HCT116 (cell line): ENCODE measurements around the gene CLIC6. TPM values are rescaled to one million over a fixed set of nuclear protein-coding genes. Genes with fewer than 3 reads are reported as not detected.

Source experiments
- ATAC-seq: fragments of 200-7000 bp; cut with Tn5 transposase; 2 replicates; pipeline ENCODE4 v1.9.1; 2020; ENCODE audit warnings: mild to moderate bottlenecking, moderate library complexity
- BruUV-seq: library from RNA; stranded (reverse); fragments of 400-500 nt; replicated peaks from 2 replicates; lab custom pipeline; 2021; lab: Mats Ljungman, UMichigan
- CTCF ChIA-PET: fragments of 300-600 bp; sonication (Branson Sonifier 250); formaldehyde crosslinking; loops from one replicate; lab custom pipeline; 2021; ENCODE audit warnings: antibody characterized with exemption; lab: Charles Lee
- POLR2A ChIA-PET: fragments of 300-600, 350-600 bp; sonication (Branson Sonifier 250); formaldehyde crosslinking; loops from one replicate; lab custom pipeline; 2021; ENCODE audit warnings: antibody characterized with exemption; lab: Charles Lee
- RAD21 ChIA-PET, 2 experiments: fragments of 300-600 bp; sonication (Branson Sonifier 250); formaldehyde crosslinking; loops; one replicate each; lab custom pipeline; 2023; ENCODE audit warnings: low total read pairs in 2 of 2; ENCODE audit not compliant: uncharacterized antibody in 2 of 2, unreplicated experiment in 2 of 2, low non-redundant PET in 1 of 2; lab: Charles Lee
- DNase-seq: peaks from one replicate; pipeline ENCODE4 v3.0.0-alpha.2; 2010; ENCODE audit warnings: low read depth, low spot score
- H2AFZ ChIP-seq: fragments of 200-600 bp; shearing (Covaris generic), sonication (generic); 2 replicates; pipeline ENCODE4 v1.6.1; 2017; ENCODE audit warnings: low read depth, mixed run types, mixed read lengths, antibody characterized with exemption, low read length; ENCODE audit not compliant: poor library complexity, severe bottlenecking
- H3K27ac ChIP-seq: 2 replicates; pipeline ENCODE4 v1.5.1; 2012; ENCODE audit warnings: low read depth, low read length
- H3K27me3 ChIP-seq: fragments of 200-600 bp; sonication (generic); 2 replicates; pipeline ENCODE4 v1.6.1; 2016; ENCODE audit warnings: mixed run types, low read length, mixed read lengths; ENCODE audit not compliant: insufficient read depth
- H3K36me3 ChIP-seq, 2 experiments: fragments of 200-500 bp in 1 of 2; fragments of 200-600 bp in 1 of 2; sonication (Bioruptor generic) in 1 of 2; sonication (generic) in 1 of 2; 2 replicates each; pipeline versions ENCODE4 v1.5.1 to v1.6.1; 2014 to 2016; ENCODE audit warnings: low read length in 2 of 2, inconsistent platforms in 1 of 2, mixed read lengths in 1 of 2, mixed run types in 1 of 2; ENCODE audit not compliant: insufficient read depth in 2 of 2, control insufficient read depth in 1 of 2
- H3K4me1 ChIP-seq, 2 experiments: fragments of 200-600 bp in 1 of 2; sonication (generic) in 1 of 2; 2 replicates each; pipeline versions ENCODE4 v1.5.1 to v1.6.1; 2012 to 2017; ENCODE audit warnings: low read length in 2 of 2, inconsistent platforms in 1 of 2, mild to moderate bottlenecking in 1 of 2, mixed read lengths in 1 of 2, mixed run types in 1 of 2, moderate library complexity in 1 of 2; ENCODE audit not compliant: insufficient read depth in 2 of 2, control insufficient read depth in 1 of 2
- H3K4me2 ChIP-seq: fragments of 200-600 bp; sonication (generic); 2 replicates; pipeline ENCODE4 v1.6.1; 2017; ENCODE audit warnings: mixed run types, low read length, mixed read lengths
- H3K4me3 ChIP-seq, 2 experiments: fragments of 200-600 bp in 1 of 2; sonication (generic) in 1 of 2; replicated peaks in 1 of 2; 2 replicates each; pipeline ENCODE4 v1.5.1; 2011 to 2016; ENCODE audit warnings: low read length in 2 of 2, control low read depth in 1 of 2, low read depth in 1 of 2, mild to moderate bottlenecking in 1 of 2, mixed read lengths in 1 of 2, mixed run types in 1 of 2
- H3K79me2 ChIP-seq: fragments of 200-600 bp; sonication (generic); 2 replicates; pipeline ENCODE4 v1.6.1; 2017; ENCODE audit warnings: mild to moderate bottlenecking, mixed run types, low read length, moderate library complexity, mixed read lengths; ENCODE audit not compliant: insufficient read depth
- H3K9ac ChIP-seq: fragments of 200-600 bp; sonication (generic); 2 replicates; pipeline ENCODE4 v1.6.1; 2016; ENCODE audit warnings: low read length, mixed read lengths
- H3K9me2 ChIP-seq: fragments of 200-600 bp; sonication (generic), shearing (Covaris generic); 2 replicates; pipeline ENCODE4 v1.6.1; 2017; ENCODE audit warnings: mixed run types, mild to moderate bottlenecking, moderate library complexity; ENCODE audit not compliant: insufficient read depth
- H3K9me3 ChIP-seq, 2 experiments: fragments of 200-500 bp in 1 of 2; fragments of 200-600 bp in 1 of 2; sonication (Bioruptor generic) in 1 of 2; sonication (generic) in 1 of 2; 2 replicates each; pipeline ENCODE4 v1.6.1; 2014 to 2017; ENCODE audit warnings: low read length in 2 of 2, mixed read lengths in 2 of 2, inconsistent platforms in 1 of 2, low read depth in 1 of 2, mild to moderate bottlenecking in 1 of 2, mixed run types in 1 of 2, moderate library complexity in 1 of 2; ENCODE audit not compliant: control insufficient read depth in 1 of 2, insufficient read depth in 1 of 2
- H4K20me1 ChIP-seq: fragments of 200-600 bp; sonication (generic), shearing (Covaris generic); 2 replicates; pipeline ENCODE4 v1.6.1; 2017; ENCODE audit warnings: mixed run types, mild to moderate bottlenecking, moderate library complexity; ENCODE audit not compliant: insufficient read depth
- CBX3 ChIP-seq: IDR thresholded peaks from 2 replicates; pipeline ENCODE4 v1.6.1; 2012; ENCODE audit warnings: low read depth
- EGR1 ChIP-seq: IDR thresholded peaks from 2 replicates; pipeline ENCODE4 v1.6.1; 2012; ENCODE audit warnings: low read depth
- EZH2phosphoT487 ChIP-seq: fragments of 200-600 bp; IDR thresholded peaks from 2 replicates; pipeline ENCODE4 v1.6.1; 2018; ENCODE audit warnings: antibody characterized with exemption, borderline replicate concordance
- POLR2A ChIP-seq: IDR thresholded peaks from 2 replicates; pipeline ENCODE4 v1.7.0; 2011; ENCODE audit warnings: borderline replicate concordance; ENCODE audit not compliant: insufficient read depth, insufficient read length; ENCODE audit errors: extremely low read depth
- RAD21 ChIP-seq: IDR thresholded peaks from 2 replicates; pipeline ENCODE4 v1.6.1; 2012; ENCODE audit warnings: low read depth, mild to moderate bottlenecking
- SRF ChIP-seq: IDR thresholded peaks from 2 replicates; pipeline ENCODE4 v1.6.1; 2012; ENCODE audit warnings: low read depth
- YY1 ChIP-seq: IDR thresholded peaks from 2 replicates; pipeline ENCODE4 v1.6.1; 2011; ENCODE audit warnings: low read length, low read depth, moderate library complexity, mild to moderate bottlenecking; ENCODE audit not compliant: insufficient replicate concordance; ENCODE audit errors: extremely low read depth
- ZFX ChIP-seq: fragments of 450-650 bp; IDR thresholded peaks from 2 replicates; pipeline ENCODE4 v1.6.1; 2017
- intact Hi-C: fragments of 100-400 bp; cut with micrococcal nuclease; formaldehyde crosslinking; loops from 2 replicates; pipeline ENCODE4 v1.10.0; 2022
- total RNA-seq: library from RNA; stranded (reverse); gene quantifications from one replicate; pipeline ENCODE4 v1.2.1, GENCODE V29; 2021; ENCODE audit not compliant: unreplicated experiment
- TF ChIP-seq, protein P1 (sequence below): IDR thresholded peaks from 2 replicates; pipeline ENCODE4 v1.6.1; 2012; ENCODE audit warnings: low read depth
- TF ChIP-seq, protein P2 (sequence below), 3 experiments: fragments of 200-600 bp in 1 of 3; sonication (generic) in 1 of 3; IDR thresholded peaks in 2 of 3; conservative IDR thresholded peaks in 1 of 3; 2 replicates each; pipeline ENCODE4 v1.5.1; 2012 to 2017; ENCODE audit warnings: low read depth in 2 of 3, low read length in 2 of 3, antibody characterized with exemption in 1 of 3, borderline replicate concordance in 1 of 3, control low read depth in 1 of 3, mild to moderate bottlenecking in 1 of 3, mixed read lengths in 1 of 3, mixed run types in 1 of 3, moderate library complexity in 1 of 3; ENCODE audit not compliant: insufficient read depth in 1 of 3

The CLIC6 gene
- total RNA-seq, 1 experiment from 2014 or later = 0.05 TPM

DNA sequence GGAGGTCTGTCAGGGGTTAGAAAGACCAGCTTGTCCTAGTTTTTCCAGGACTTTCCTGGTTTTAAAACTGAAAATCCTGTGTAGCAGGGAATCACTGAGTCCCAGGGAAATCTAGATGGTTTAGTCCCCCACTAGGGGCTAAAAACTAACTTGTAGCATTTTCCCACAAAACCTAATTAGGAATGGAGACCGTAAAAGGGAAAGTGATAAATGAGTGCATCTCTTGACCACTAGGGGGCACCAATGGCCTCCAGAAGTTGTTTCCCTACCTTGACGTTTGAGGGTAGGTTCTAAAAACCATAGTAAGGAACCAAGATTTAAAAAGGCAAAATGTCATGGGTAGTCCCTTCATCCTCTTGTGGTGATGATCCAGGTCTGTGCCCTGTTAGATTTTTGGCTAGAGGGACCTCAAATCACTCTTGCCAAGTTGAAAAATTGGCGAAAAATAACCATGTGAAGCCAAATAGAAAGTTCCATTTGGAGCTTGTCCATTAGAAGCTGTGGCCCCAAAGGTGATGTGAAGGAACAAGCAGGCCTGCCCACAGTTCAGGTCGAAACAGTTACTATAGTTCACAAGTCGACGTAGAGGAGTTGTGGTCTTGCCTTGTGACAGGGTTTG is 24.5 kb downstream of the CLIC6 start:
- POLR2A ChIA-PET = no interaction called here
- DNase-seq = peak; percentile 59
- H3K27me3 ChIP-seq = peaks cover 3% of the 10 kb centered on the region; the same call in 1 of the 2 replicates
- CTCF ChIA-PET = interaction anchor here (0.7 to 2.4 kb wide), 11 partner anchors 12 to 1146 kb away, joined by 3 to 20 read pairs (median 3); no protein-coding TSS in a partner anchor
- no peak overlapping the region for H3K9ac ChIP-seq
- H3K36me3 ChIP-seq = no peaks in the 10 kb centered on the region
- H3K4me2 ChIP-seq = no peak overlapping the region
- H4K20me1 ChIP-seq = no peaks in the 10 kb centered on the region
- no peaks in the 10 kb centered on the region for H3K9me2 ChIP-seq
- intact Hi-C loops = loop anchor here (5.0 kb wide), 3 partner anchors 194 to 1334 kb away; no protein-coding TSS in a partner anchor
- BruUV-seq = no TSS peak
- no peak overlapping the region for H3K4me3 ChIP-seq
- peak overlapping the region; percentile 53 for H2AFZ ChIP-seq
- peak; percentile 73 for ATAC-seq
- peaks cover 10 to 15% of the 10 kb centered on the region in 2 experiments for H3K4me1 ChIP-seq
- RAD21 ChIA-PET = interaction anchor here in 1 of 2 experiments (1.5 kb wide), 1 partner anchor 52 kb away, joined by 4 read pairs; no protein-coding TSS in a partner anchor
- no peaks in the 10 kb centered on the region for H3K79me2 ChIP-seq
- no peak overlapping the region for H3K27ac ChIP-seq
- TF ChIP-seq POLR2A (no peak), ZFX (no peak), EZH2phosphoT487 (no peak), RAD21 (peak; percentile 76), YY1 (no peak), CBX3 (no peak), EGR1 (no peak), SRF (peak; percentile 71; the same call in 1 of the 2 replicates)
- TF ChIP-seq, protein P1, sequence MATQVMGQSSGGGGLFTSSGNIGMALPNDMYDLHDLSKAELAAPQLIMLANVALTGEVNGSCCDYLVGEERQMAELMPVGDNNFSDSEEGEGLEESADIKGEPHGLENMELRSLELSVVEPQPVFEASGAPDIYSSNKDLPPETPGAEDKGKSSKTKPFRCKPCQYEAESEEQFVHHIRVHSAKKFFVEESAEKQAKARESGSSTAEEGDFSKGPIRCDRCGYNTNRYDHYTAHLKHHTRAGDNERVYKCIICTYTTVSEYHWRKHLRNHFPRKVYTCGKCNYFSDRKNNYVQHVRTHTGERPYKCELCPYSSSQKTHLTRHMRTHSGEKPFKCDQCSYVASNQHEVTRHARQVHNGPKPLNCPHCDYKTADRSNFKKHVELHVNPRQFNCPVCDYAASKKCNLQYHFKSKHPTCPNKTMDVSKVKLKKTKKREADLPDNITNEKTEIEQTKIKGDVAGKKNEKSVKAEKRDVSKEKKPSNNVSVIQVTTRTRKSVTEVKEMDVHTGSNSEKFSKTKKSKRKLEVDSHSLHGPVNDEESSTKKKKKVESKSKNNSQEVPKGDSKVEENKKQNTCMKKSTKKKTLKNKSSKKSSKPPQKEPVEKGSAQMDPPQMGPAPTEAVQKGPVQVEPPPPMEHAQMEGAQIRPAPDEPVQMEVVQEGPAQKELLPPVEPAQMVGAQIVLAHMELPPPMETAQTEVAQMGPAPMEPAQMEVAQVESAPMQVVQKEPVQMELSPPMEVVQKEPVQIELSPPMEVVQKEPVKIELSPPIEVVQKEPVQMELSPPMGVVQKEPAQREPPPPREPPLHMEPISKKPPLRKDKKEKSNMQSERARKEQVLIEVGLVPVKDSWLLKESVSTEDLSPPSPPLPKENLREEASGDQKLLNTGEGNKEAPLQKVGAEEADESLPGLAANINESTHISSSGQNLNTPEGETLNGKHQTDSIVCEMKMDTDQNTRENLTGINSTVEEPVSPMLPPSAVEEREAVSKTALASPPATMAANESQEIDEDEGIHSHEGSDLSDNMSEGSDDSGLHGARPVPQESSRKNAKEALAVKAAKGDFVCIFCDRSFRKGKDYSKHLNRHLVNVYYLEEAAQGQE = no peak
- TF ChIP-seq, protein P2, sequence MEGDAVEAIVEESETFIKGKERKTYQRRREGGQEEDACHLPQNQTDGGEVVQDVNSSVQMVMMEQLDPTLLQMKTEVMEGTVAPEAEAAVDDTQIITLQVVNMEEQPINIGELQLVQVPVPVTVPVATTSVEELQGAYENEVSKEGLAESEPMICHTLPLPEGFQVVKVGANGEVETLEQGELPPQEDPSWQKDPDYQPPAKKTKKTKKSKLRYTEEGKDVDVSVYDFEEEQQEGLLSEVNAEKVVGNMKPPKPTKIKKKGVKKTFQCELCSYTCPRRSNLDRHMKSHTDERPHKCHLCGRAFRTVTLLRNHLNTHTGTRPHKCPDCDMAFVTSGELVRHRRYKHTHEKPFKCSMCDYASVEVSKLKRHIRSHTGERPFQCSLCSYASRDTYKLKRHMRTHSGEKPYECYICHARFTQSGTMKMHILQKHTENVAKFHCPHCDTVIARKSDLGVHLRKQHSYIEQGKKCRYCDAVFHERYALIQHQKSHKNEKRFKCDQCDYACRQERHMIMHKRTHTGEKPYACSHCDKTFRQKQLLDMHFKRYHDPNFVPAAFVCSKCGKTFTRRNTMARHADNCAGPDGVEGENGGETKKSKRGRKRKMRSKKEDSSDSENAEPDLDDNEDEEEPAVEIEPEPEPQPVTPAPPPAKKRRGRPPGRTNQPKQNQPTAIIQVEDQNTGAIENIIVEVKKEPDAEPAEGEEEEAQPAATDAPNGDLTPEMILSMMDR (IDR thresholded peaks at IDR 0.05 in 2 of 3, conservative IDR thresholded peaks at IDR 0.05 in 1 of 3; ENCODE audit: borderline replicate concordance in 1 of 3, insufficient read depth in 1 of 3, low read depth in 2 of 3, low read length in 2 of 3) = peak; percentile 35 to 87 (median 78); a peak in 5 of 6 replicates
- no peaks in the 10 kb centered on the region for H3K9me3 ChIP-seq
